Colon (tissue), 2 donors: ENCODE results near the gene MICAL3.

Experiments
- FAIRE-seq: peaks from 2 replicates; lab custom pipeline; 2012; peaks lifted over from hg19 to GRCh38; lab: Jason Lieb, UNC
- donor health status: control.
- donor health status: control.

Gene MICAL3

GRCh38 chr22:17973217-17973616 lies 51.1 kb downstream of the MICAL3 start:
- no peak for FAIRE-seq

GRCh38 chr22:17972385-17973191 lies 51.8 kb downstream of the MICAL3 start:
- FAIRE-seq: no peak

DNA sequence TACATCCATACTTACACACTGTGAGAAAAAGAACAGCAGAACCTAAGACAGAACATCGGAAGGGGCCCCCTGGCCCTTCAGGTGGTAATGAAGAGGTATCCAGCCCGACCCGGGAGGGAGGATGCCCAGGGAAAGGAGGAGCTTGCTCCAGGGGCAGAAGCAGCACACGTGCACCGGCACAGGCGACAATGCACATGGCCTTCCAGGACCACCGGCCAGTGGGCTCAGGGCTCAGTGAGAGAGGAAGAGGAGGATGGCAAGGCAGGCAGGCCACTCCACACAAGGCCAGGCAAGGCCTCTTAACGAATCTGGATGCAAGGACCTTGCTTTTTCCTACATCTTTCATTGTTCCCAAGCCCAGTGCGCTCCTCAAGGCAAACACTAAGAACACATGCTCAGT lies 52.6 kb downstream of the MICAL3 start:
- FAIRE-seq: no peak

DNA sequence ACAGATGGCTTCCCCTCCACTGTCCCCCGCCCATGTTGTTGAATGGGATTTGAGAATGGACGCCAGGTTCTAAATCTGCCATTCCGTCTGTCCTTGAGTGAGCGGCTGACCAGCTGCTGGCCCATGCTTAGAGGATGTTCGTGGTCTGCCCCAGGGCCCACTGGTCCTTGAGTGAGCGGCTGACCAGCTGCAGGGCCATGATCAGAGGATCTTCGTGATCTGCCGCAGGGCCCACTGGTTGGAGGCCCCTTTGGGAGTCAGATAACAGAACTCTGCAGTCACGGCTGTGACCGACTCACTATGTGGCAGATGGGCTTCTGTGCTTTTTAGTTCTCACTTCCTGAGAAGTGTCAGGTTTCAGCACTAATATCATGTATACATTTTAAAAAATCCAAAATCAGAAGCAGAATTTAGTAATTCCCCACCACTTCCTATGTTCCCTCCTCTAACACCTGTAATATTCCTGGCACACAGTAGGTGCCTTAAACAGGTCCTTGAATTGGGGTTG lies 54.1 kb downstream of the MICAL3 start:
- FAIRE-seq: no peak

DNA sequence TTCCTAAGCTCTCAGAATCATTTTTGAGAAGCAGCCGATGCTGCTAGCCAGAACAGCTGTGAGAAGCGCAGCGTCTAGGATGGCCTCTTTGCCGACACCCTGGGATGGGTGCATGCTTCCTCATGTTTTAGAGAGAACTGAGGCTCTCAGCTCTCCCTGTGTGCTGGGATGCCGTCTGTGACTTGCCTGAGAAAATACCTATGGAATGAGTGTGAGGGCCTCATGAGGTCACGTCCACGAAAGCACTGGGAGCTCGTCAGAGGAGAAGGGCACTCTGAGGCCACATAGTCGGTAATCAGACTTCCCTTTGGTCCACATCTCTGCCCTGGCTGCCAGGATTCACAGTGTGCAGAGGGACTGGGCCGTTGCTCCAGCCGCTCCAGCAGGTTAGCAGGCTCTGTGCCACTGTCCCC lies 54.7 kb downstream of the MICAL3 start:
- FAIRE-seq: no peak

GRCh38 chr22:17968126-17968525 lies 56.2 kb downstream of the MICAL3 start:
- no peak for FAIRE-seq

DNA sequence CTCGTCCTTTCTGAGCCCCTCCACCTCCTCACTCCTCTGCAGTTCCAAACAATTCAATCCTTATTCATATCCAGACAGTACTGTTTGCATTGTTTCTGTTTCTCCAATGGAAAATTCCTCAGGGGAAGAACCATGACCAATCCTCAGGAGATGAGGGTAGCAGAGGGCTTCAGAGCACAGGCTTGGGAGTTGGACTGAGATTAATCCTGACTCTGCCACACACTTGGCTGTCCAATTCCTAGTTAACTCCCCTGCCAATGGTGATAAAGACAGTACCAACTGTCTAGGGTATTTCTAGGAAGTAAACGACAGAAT lies 58.0 kb downstream of the MICAL3 start:
- FAIRE-seq: no peak

DNA sequence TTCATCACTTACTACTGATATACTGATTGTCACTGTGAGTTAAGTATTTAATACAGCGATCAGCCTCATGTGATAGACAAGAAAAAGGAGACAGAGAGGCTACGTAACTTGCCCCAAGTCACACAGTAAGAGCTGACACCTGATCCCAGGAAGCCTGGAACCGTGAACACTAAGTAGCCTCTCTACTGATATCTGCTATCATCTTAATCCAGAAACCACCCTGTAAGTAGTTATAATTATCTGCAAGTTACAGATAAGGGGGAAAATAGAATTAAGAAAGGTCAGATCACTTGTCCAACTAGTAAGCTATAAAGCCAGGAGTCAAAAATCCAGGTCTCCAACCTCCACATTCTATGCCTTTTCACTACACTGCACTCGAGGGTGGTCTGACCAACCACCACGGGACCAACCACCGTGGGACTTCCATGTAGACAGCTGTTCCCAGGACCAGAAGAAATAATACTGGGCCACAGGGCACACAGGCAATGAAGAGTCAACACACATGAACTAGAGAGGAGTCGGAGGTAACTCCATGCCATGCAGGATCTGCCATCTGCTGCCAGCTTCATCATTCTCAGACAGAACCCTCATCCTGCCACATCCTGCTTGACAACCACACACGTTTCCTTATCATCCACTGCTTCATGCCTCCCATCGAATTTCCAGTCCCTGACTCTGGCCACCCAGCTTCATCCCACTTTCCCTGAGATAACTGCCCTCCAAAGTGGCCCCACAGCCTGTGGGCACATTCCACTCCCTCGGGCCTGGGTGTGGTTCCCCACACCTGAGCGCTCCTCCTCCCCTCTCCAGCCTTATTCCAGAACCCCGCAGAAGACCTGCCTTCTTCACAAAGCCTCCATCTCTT lies 58.6 kb downstream of the MICAL3 start:
- FAIRE-seq: no peak

DNA sequence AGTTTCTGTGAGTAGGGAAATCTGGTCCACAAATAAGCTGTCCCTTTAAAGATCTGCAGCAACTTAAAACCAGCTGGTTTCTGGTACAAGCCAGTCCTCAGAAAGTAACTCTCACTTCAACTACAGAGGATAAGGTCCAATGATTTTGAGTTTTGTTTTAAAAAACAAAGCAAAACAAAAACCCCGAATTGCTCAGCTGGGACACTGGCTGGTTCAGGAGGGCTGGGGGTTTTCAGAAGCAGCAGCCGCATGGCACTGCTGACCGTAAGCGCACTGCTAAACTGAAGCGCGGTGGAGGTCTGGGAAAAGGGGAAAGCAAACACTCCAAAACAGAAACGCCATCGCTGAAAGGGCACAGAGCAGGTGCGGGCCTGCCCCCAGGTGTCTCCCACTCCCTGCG lies 59.7 kb downstream of the MICAL3 start:
- FAIRE-seq: no peak

GRCh38 chr22:17964156-17964555 lies 60.2 kb downstream of the MICAL3 start:
- FAIRE-seq: no peak

DNA sequence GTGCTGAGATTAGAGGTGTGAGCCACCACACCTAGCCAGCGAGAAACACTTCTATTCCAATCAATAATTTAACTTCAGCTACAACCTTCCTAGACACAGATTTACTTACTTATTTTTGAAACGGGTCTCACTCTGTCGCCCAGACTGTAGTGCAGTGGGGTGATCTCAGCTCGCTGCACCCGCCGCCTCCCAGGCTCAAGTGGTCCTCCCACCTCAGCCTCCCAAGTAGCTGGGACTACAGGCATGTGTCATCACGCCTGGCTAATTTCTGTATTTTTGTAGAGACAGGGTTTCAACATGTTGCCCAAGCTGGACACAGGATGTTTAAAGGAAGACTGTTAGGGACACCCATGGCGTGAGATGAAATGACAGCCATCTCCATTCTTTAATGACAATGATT lies 61.3 kb downstream of the MICAL3 start:
- no peak for FAIRE-seq

DNA sequence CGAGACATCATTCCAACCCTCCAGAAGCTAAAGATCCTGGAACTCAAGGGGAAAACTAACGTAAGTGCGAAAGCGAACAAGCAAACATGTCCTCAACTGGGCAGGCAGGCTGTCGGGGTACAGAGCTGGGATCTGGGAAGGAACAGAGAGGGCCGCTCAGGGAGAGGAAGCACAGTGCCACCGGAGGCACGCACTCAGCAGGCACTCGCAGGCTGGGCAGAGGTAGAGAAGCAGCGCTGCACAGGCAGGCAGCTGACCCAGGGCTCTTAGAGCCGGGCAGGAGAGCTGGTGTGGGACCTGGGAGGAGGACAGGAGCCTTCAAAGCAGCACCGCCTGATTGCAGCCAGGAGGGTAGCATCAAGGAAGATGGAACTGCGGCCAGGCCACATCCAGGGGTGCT lies 62.2 kb downstream of the MICAL3 start:
- no peak for FAIRE-seq

- no peak for FAIRE-seq
Observed at GRCh38 chr22:17961446-17961729, 63.0 kb downstream of the MICAL3 start.

DNA sequence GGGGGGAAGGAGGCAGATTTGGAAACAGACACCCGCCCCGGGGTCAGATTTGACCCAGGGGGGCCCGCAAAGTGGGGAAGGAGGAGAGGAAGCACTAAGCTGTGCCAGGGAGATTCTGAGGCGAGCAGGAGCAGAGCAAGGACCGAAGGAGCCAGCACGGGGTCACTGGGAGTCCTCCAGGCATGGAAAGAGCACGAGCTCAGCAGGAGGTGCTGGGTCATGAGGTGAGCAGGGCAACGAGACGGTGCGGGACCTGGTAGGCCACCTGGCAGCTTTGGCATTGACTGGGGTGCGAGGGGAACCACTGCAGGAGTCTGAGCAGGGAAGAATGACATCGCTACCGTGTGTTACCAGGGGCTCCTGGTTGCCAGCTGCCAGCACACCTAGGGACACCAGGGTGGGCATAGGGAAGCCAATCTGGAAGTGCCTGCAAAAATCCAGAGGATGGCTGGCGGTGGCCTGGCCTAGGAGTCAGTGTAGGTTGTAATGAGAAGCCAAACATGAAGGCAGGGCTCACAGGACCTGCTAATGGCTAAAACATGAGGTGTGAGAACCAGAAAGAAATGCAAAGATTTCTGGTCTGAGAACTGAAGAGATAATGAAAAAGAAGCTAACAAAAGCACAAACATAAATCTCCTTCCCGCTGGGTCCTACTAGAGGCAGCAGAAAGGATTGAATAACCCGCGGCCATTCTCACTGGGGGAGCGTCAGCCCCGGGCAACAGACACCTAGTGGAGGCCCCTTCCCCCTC lies 63.5 kb downstream of the MICAL3 start:
- FAIRE-seq: no peak

DNA sequence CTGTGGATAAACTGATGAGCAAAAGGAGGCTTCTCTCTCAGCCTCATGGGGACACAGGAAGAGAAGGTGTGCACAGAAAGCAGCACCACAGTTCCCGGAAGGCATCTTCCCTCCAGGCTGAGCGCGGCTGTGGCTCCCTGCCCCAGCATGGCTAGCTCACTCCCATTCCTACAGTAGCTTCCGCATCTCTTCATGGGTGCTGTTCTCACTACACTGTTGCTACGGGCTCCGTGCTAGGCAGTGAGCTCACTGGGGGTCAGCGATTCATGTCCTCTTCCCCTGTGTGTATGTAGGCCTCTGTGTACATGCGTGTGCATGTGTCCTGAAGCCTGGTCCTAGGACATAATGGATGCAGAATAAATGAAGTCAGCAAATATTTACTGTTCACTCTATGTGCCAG lies 64.3 kb downstream of the MICAL3 start:
- FAIRE-seq: no peak

GRCh38 chr22:17958166-17958565 lies 66.2 kb downstream of the MICAL3 start:
- no peak for FAIRE-seq

- no peak for FAIRE-seq
Observed at GRCh38 chr22:17957693-17958092, 66.7 kb downstream of the MICAL3 start.

DNA sequence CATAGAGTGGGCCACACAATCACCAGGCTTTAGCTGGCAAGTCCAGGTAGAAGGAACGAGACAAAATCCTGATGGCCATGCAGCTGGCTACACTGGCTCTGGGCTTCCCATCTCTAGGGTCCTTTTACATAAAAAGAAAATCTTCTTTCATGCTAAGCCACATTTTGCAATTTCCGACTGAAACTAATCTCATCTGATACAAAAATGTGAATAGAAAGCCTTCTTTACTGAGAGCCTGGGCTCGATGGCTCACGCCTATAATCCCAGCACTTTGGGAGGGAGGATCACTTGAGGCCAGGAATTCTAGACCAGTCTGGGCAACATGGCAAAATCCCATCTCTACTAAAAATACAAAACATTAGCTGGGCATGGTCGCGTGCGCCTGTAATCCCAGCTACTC lies 67.2 kb downstream of the MICAL3 start:
- no peak for FAIRE-seq

DNA sequence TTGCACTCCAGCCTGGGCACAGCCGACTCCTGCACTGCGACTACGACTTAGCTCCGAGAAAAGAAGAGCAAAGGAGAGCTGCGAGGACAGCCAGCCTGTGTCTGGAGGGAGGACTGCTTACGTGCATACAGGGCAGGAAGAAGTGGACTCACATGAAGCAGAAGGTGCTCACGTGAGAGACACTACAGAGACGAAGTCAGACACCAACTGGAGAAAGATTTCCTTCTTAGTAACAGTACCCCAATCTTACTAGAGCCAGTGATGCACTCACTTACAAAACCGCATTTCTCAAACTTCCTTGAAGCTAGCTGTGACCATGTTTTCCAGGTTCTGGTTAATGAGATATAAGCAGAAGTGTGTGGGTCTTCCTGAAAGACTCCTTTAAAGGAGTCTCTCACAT lies 67.7 kb downstream of the MICAL3 start:
- no peak for FAIRE-seq

DNA sequence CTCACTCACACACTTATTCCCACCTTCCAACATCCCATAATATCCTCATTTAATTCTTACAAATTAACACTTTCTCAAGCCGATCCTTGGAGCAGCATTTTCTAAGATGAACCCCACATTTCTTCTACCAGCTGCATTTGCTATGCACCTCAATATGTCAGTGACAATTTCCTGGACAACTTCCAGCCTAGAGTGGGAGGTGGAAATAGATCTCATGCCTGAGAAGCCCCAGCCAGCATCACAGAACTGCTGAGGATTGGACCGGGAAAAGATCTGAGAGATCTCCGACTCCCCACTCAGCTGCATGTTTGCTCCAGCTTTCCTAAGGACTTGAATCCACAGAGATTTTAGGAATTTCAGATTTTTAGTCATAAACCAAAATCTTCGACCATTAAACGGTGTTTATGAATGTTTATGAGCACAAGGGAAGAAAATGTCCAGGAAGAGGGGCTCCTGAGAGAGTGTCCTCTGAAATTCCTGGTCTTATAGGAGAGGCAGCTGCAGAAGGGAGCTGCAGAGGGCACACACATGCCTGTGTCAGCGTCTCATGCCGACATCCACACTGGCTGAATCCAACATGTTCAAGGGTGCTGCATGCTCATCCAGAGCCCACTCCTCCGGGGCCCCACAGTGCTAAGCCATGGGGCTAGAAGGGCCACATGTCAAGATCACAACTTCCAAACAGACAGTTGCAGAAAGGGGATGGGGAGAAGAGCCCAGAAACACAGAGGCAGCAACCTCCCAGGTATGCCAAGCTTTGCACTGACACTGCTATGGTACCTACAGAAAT lies 68.6 kb downstream of the MICAL3 start:
- FAIRE-seq: no peak

- FAIRE-seq: no peak
Observed at GRCh38 chr22:17954860-17955587, 69.3 kb downstream of the MICAL3 start.
